ENCODE data around the gene GNB4. TPM values are rescaled to one million over a fixed set of nuclear protein-coding genes. Genes with fewer than 3 reads are reported as not detected.

The GNB4 gene
- total RNA-seq, 4 donors from 2014 or later, result 74.2 to 158 (median 82.1) TPM

GRCh38 chr3:179432021-179432420 is 19.2 kb downstream of the GNB4 start:
- Histone ChIP-seq H3K36me3 (no peaks in the 10 kb centered on the region), H3K4me3 (no peak overlapping the region), H3K9me3 (no peaks in the 10 kb centered on the region), H3K27ac (peak overlapping the region in 3 of 4 donors; percentile 38 to 49 (median 39)), H3K27me3 (no peaks in the 10 kb centered on the region), H3K4me1 (peaks cover 12 to 90% (median 34%) of the 10 kb centered on the region in 3 donors)
- 54 to 58% methylated on average over 2 to 3 of the region's 3 CpGs for WGBS, 2 donors (ENCODE audit: low coverage in 1 of 2)
- no peak for TF ChIP-seq EP300 (IDR thresholded peaks at IDR 0.05)
- TF ChIP-seq CTCF (IDR thresholded peaks at IDR 0.05), result no peak
- no peak for TF ChIP-seq POLR2AphosphoS5 (IDR thresholded peaks at IDR 0.05)
- TF ChIP-seq POLR2A (IDR thresholded peaks at IDR 0.05), result no peak
- ATAC-seq, result peak; percentile 48

- 90% methylated on average over 2 of the region's 2 CpGs; no CpG with 5 or more reads in 1 of the 2 donors for WGBS, 2 donors (ENCODE audit: low coverage in 1 of 2)
- H3K27me3 ChIP-seq, result no peaks in the 10 kb centered on the region
- no peak for TF ChIP-seq CTCF (IDR thresholded peaks at IDR 0.05)
- TF ChIP-seq POLR2A (IDR thresholded peaks at IDR 0.05), result no peak
- TF ChIP-seq POLR2AphosphoS5 (IDR thresholded peaks at IDR 0.05), result no peak
- no peak for TF ChIP-seq EP300 (IDR thresholded peaks at IDR 0.05)
- no peak overlapping the region for H3K4me3 ChIP-seq
- H3K9me3 ChIP-seq, result no peaks in the 10 kb centered on the region
- H3K4me1 ChIP-seq, result peaks cover 6 to 82% (median 26%) of the 10 kb centered on the region in 3 donors
- H3K36me3 ChIP-seq, result peaks cover 0 to 7% of the 10 kb centered on the region in 2 donors
- H3K27ac ChIP-seq, result no peak overlapping the region
- no peak for ATAC-seq
Measured at GRCh38 chr3:179430277-179430870, 20.9 kb downstream of the GNB4 start.

- WGBS, 2 donors (ENCODE audit: low coverage in 1 of 2), result 81 to 89% methylated on average over 5 to 7 of the region's 8 CpGs
Measured at GRCh38 chr3:179428876-179429548, 22.3 kb downstream of the GNB4 start.

GRCh38 chr3:179425075-179425474 is 26.2 kb downstream of the GNB4 start:
- no peaks in the 10 kb centered on the region for H3K27me3 ChIP-seq
- H3K4me1 ChIP-seq, result peaks cover 0 to 47% (median 3%) of the 10 kb centered on the region in 3 donors
- H3K36me3 ChIP-seq, result peaks cover 0 to 35% of the 10 kb centered on the region in 2 donors
- no peak overlapping the region for H3K4me3 ChIP-seq
- H3K27ac ChIP-seq, result no peak overlapping the region
- H3K9me3 ChIP-seq, result no peaks in the 10 kb centered on the region
- 83 to 89% methylated on average over 2 to 6 of the region's 6 CpGs for WGBS, 2 donors (ENCODE audit: low coverage in 1 of 2)
- ATAC-seq, result no peak
- TF ChIP-seq POLR2A (IDR thresholded peaks at IDR 0.05) (no peak), EP300 (IDR thresholded peaks at IDR 0.05) (no peak), POLR2AphosphoS5 (IDR thresholded peaks at IDR 0.05) (no peak), CTCF (IDR thresholded peaks at IDR 0.05) (no peak)

More at GRCh38 chr3:179428876-179429548, 22.3 kb downstream of the GNB4 start:
- peaks cover 6 to 69% (median 26%) of the 10 kb centered on the region in 3 donors for H3K4me1 ChIP-seq
- no peak overlapping the region for H3K27ac ChIP-seq
- no peak for ATAC-seq
- H3K36me3 ChIP-seq, result peaks cover 0 to 21% of the 10 kb centered on the region in 2 donors
- H3K4me3 ChIP-seq, result no peak overlapping the region
- TF ChIP-seq EP300 (IDR thresholded peaks at IDR 0.05), result no peak
- no peak for TF ChIP-seq CTCF (IDR thresholded peaks at IDR 0.05)
- no peak for TF ChIP-seq POLR2AphosphoS5 (IDR thresholded peaks at IDR 0.05)
- no peak for TF ChIP-seq POLR2A (IDR thresholded peaks at IDR 0.05)
- H3K9me3 ChIP-seq, result no peaks in the 10 kb centered on the region
- no peaks in the 10 kb centered on the region for H3K27me3 ChIP-seq

All from gastroesophageal sphincter (tissue), 4 donors.